ENCODE data around the gene NMRAL1.

The NMRAL1 gene

DNA sequence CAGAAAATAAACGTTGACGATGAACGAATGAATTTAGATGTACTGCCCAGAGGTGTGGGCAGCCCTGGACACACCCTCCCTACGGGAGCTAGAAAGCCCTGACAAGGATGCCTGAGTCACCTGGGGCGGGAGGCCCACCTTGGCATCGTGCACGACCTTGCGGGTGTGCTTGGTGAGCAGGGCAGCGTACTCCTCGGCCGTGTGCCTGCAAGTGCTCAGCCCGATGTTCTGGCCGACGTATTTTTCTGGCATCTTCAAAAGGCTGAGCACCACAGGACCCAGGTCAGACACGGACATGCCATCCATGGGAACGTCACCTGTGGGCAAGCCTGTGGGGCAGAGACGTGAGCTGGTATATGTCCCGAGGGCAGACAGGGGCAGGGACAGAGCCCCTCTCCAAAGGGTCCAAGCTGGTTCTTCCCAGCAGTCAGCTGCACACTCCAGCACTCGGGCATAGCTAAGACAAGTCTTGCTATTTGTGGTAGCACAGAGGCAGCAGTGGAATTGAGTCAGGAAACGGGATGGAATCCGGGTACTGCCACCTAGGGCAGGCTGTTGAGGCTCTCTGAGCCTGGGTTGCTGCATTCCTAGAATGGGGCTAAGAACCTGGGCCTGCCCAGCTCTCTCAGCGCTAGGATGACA, 10.8 kb downstream of the NMRAL1 start:
- DNase-seq: no peak

- DNase-seq: no peak
Observed at GRCh38 chr16:4461250-4462085, 13.0 kb downstream of the NMRAL1 start.

DNA sequence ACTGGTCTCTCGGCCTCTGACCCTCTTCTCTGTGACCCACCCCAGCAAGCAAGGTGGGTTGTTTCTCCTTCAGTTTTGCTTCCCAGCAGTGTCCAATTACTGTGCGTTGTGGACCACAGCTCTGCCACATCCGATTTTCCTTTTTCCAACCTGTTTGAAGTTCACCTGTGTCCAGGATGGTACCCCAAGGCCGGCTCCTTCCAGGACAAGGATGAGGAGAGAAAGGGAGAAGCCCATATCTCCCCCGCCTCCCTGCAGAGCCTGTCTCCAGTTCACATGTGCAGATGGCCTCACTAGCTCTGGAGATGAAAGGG, 13.5 kb downstream of the NMRAL1 start:
- no peak for DNase-seq

- no peak for DNase-seq
Observed at GRCh38 chr16:4455951-4456350, 18.5 kb downstream of the NMRAL1 start.

GRCh38 chr16:4455081-4455480, 19.3 kb downstream of the NMRAL1 start:
- DNase-seq: no peak

DNA sequence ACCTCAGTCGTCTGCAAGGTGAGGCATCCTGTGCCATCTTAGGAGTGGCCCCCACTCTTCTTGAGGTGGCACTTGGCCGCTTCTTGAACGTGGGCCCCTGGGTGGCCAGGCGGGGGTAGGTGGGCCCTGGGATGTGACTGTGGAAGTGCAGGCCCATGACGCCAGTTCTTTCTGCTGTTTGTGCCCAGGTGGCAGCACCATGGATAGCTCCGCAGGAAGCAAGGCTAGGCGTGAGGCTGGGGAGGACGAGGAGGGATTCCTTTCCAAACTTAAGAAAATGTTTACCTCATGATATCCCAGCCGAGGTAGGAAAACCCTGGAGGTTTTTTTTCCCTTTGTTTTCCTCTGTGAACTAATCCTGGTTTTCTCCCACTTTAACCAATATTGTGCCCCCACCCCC, 19.8 kb downstream of the NMRAL1 start:
- DNase-seq: no peak

GRCh38 chr16:4452674-4453073, 21.8 kb downstream of the NMRAL1 start:
- DNase-seq: no peak

- no peak for DNase-seq
Observed at GRCh38 chr16:4450931-4451519, 23.4 kb downstream of the NMRAL1 start.

GRCh38 chr16:4450430-4450829, 24.0 kb downstream of the NMRAL1 start:
- DNase-seq: no peak

- no peak for DNase-seq
Observed at GRCh38 chr16:4443986-4444385, 30.4 kb downstream of the NMRAL1 start.

DNA sequence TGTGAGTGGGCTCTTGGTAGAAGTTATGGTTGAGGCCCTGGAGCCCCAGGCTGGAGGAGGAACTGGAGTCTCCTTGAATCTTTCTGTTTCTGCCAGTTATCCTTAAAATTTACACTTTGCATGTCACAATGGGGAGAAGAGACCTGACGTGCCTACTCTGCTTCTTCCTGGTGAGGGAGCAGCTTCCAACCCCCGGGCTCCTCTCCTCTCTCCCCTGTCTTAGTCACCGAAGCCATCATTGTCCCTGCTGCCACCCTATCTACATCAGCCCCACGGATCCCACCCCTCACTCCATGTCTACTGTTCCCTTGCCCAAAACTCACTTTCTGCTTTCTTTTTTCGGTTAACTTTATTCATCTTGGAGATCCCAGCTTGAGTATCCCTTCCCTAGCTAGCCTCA, 31.2 kb downstream of the NMRAL1 start:
- no peak for DNase-seq

DNA sequence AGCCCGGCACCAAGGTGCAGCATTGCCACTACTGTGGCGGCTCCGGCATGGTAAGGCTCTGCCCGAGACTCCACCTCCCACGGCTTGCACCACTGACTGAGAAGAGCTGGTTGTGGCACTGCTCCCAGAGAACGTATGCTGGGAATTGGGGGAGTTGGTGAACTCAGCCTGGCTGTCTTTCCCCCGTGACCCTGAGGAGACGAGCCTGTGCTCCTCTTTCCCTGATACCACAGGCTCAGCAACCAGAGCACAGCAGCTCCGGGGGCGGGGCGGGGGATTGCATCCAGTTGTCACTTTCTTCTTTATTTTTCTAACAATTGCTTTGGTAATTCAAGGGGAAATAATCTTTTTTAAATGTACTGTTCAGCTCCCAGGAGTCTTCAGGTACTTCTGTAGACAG, 32.1 kb downstream of the NMRAL1 start:
- no peak for DNase-seq

DNA sequence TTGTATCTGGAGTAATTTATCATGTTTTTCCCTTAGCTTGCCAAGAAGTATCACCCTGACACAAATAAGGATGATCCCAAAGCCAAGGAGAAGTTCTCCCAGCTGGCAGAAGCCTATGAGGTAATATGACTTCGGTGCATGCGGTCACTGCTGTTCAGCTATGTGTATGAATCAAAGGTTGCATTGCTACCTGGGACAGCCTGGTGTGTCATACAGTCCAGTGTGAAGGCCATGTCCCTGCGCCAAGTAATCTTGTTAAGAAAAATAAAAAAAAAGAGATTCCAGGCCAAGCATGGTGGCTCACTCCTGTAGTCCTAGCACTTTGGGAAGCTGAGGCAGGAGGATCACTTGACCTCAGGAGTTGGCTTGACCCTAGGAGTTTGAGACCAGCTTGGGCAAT, 37.1 kb downstream of the NMRAL1 start:
- DNase-seq: no peak

DNA sequence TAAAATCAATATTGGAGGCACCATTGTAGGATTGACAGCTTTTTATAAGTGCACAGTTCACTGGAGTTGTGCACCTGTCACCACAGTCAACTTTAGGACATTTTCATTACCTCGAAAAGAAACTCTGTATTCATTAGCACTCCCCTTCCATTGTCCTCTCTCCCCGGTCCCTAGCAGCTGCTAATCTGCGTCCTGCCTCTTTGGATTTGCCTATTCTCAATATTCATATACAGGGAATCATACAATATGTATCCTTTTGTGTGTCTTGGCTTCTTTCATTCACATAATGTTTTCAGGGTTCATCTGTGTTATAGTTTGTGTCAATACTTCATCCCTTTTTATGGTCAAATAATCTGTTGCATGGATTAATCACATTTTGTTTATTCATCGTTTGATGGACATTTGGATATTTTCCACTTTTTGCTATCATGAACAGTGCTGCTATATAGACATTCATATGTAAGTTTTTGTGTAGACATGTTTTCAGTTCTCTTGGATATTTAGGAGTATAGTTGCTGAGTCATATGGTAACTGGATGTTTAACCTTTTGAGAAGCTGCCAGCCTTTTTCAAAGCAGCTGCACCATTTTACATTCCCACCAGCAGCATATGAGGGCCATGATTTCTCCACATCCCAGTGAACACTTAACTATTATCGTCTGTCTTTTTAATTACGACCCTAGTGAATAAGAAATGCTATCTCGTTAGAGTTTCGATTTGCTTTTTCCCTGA, 38.9 kb downstream of the NMRAL1 start:
- DNase-seq: no peak

DNA sequence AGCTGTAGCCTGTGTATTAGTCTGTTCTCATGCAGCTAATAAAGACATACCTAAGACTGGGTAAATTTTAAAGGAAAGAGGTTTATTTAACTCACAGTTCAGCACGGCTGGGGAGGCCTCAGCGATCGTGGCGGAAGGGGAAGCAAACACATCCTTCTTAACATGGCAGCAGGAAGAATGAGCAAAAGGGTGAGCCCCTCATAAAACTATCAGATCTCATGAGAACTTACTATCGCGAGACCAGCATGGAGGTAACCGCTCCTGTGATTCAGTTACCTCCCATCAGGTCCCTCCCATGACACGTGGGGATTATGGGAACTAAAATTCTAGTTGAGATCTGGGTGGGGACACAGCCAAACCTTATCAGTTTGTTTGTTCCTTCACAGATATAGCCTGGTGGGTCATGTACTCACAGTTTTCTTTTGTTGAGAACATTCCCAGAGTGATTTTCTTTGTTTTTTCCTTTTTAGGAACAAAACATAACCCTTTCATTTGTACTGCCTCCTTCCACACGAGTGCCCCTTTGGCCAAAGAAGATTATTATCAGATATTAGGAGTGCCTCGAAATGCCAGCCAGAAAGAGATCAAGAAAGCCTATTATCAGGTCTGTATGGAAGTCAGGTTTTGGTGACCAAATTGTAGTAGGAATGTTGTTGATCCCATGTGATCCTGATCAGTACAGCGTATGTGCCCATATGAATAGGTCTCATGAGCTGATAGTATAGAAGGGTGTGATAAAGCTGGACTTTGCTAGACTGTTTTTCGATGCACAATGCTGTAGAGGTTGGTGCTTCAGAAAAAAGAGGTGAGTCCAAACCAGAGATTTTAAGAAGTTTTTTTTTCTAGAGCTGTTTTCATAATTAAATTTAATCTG, 40.3 kb downstream of the NMRAL1 start:
- no peak for DNase-seq

DNA sequence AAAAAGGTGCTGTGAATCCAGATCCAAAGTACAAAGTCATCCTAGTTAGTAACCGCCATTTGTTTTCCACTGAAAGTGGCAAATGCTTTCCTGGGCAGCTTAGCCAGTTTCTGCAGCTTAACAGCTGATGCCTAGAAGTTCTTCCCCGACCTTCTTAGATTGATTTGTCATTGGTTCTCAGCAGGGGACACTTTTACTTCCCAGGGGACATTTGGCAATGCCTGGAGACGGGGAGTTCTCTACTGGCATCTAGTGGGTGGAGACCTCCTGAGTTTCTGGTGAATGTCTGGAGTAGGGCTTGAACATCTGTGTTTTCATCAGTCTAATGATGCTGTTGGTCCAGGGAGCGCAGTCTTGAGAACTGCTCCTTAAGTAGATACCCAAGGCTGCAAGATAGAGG, 41.2 kb downstream of the NMRAL1 start:
- no peak for DNase-seq

DNA sequence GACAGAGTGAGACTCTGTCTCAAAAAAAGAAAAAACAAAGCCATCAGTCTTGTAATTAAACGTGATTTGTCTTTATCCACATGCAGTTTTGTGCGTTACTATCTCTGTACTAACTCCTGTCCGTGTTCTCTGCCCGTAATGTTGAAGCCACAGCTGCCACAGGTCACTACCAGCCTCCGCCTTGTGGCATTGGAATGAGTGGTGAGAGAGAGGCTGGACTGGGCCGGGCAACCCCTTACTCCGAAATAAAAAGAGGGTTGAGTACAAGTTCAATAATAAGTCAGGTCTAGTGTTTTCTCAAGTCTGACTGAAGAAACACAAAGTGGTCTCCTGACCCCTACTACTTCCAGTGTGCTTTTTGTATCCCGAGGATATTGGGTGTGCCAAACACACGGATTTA, 43.4 kb downstream of the NMRAL1 start:
- no peak for DNase-seq

DNA sequence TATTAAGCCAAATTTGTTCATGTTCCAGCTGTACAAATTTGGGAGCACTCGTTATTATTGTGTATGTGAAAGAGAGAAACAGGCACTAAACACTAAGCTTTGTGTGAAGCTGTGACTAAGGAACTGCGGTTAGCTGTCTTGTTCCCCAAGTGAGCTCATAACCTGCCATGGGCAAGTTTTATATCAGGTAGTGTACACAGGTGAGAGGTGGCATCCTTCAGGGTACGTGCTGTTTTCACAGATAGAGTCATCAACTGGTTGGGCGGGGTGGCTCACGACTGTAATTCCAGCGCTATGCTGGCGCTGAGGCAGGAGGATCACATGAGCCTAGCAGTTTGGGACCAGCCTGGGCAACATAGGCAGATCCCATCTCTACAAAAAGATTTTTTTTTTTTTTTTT, 45.9 kb downstream of the NMRAL1 start:
- DNase-seq: no peak

- no peak for DNase-seq
Observed at GRCh38 chr16:4426722-4427372, 47.6 kb downstream of the NMRAL1 start.

DNA sequence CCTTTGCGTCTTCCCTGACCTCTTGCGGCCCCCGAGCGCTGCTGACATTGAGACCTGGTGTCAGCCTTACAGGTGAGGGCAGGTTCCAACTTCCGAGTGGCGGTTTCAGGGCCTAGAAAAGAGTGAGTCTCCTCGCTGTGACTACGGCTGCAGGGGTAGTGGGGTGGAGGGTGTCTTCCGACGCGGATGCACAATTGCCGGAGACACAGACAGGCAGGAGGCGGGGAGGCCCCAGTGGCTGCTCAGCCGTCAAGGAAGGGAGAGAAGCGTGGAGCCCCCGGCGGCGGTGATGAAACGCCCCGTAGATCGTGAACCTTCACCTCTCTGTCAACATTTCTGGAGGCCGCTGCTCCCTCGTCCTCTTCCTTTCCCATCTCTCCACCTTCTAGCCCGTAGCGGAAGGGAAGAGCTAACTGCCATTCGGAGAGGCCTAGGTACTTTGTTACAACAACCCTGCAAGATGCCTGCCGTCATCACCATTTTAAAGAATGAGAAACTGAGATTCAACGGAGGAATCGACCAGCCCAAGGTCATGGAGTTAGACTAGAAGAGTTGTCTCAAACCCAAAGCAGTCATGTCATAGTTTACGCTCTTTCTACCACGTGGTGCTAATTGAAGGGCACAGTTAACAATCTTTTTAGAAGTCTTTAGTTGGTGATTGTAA, 48.3 kb downstream of the NMRAL1 start:
- DNase-seq: peak; percentile 57

DNA sequence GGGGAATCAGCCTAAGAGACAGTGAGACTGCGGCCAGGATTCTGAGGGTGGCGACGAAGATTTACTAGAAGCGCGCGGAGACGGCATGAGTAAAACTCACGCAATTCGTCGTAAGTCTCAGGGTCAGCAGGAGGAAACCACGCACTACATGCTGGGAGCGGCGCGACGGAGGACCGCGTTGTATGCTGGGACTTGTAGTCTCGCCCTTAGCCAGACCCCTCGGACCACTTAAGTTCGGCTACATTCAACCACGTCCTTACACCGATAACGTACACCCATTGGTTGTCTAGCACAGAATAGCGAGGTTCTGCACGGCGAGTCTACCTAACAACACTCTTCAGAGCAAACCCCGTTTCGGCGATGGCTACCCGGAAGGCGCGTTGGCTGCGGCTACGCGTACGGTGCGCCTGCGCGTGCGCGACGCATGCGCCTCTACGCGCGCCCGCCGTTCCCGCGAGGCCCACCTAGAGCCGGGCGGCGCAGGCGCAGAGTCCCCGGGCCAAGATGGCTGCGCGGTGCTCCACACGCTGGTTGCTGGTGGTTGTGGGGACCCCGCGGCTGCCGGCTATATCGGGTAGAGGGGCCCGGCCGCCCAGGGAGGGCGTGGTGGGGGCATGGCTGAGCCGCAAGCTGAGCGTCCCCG, 48.9 kb downstream of the NMRAL1 start, which contains the start of gene DNAJA3:
Gene DNAJA3 (plus strand): TSS at position 491 of the 643 bp plus-strand sequence. CDS start 14 bp downstream, at position 505.
- DNase-seq: peak; percentile 91
